Mucosa of gallbladder (tissue), 1 donor: ENCODE data around the gene STIM1. TPM values are rescaled to one million over a fixed set of nuclear protein-coding genes. Genes with fewer than 3 reads are reported as not detected.
A peak's percentile ranks its signal among the peaks of the same experiment; 100 is the strongest.

Source experiments
- DNase-seq: peaks from one replicate; pipeline ENCODE4 v3.0.0-alpha.2; 2020; ENCODE audit warnings: low spot score
- total RNA-seq: library from RNA; stranded (reverse); gene quantifications from one replicate; pipeline ENCODE4 v1.2.1, GENCODE V29; 2021
- donor health status: DM: no; HTN: no; CAD: no.

The STIM1 gene
- total RNA-seq, 1 donor from 2014 or later = 123 TPM

DNA sequence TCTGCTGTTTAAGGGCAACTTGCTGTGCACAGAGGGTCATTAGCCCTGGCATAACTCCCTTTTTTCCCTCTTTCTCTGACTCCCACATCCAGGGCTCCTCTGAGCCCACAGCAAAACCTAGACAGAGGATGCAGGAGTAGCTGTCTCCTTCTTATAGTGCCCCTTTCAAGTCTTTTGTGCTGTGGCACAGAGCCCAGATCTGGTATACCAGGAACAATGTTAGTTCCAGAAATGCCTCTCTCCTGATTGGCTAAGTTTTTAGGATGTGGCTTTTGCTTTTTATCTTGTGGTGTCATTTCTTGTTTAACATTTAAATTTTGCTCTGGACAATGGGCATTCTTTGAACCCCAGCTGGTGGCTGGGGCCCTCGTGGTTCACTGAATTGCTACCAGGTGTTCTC, 213.5 kb downstream of the STIM1 start:
- DNase-seq = no peak

DNA sequence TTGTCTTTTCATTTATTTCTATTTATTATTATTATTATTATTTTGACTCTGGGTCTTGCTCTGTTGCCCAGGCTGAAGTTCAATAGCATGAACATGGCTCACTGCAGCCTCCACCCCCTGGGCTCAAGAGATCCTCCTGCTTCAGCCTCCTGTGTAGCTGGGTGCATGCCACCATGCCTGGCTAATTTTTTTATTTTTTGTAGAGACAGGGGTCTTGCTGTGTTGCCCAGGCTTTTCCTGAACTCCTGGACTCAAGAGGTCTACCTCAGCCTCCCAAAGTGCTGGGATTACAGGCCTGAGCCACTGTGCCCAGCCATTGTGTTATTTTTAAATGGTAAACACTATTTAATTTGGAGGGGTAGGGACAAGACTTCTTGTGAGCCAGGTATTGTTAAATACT, 215.9 kb downstream of the STIM1 start:
- DNase-seq = no peak

DNA sequence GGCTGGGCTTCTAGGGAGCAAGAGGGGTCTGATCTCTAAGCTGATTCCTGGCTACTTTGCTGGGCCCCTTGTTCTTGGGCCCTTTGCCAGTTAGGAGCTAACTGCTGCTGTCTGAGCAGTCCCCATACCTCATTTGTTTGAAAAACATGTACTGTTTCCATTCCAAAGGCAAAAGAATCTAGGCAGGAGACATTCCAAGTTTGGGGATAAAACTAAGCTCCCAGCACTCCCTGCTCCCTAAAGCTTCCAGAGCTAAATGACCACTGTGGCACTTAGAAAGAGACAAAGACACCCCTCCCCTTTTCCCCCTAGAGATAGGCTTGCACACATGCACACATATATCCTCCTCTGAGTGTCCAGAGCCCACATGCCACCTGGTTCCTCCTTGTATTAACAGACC, 216.4 kb downstream of the STIM1 start:
- no peak for DNase-seq

DNA sequence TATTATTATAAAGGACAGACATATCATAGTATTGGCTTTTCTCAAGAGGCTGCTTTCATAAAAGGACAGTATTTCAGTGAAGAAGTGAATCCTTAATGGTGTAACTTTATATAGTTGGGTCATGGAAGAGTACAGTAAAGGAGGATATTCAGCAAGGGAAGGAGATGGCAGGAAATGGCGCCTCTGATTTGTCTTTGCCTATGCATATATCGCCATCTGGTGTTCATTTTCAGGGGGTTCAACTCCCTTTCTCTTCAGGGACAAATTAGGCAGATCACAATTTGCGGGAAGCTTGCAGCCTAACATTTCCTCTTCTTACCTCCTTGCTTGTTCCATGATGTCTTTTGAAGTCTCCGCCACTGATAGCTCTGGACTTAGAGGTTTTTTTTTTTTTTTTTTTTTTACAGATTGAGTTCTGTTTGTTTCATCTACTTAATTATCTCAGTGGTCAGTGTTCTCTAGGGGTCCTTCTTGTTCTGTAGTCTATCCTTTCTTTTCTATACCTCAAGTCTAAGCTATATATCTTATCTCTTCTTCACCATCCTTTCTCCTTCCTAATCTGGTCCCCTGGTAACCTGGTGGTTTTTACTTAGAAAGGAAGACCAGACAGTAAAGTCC, 217.3 kb downstream of the STIM1 start:
- DNase-seq = peak; percentile 66

DNA sequence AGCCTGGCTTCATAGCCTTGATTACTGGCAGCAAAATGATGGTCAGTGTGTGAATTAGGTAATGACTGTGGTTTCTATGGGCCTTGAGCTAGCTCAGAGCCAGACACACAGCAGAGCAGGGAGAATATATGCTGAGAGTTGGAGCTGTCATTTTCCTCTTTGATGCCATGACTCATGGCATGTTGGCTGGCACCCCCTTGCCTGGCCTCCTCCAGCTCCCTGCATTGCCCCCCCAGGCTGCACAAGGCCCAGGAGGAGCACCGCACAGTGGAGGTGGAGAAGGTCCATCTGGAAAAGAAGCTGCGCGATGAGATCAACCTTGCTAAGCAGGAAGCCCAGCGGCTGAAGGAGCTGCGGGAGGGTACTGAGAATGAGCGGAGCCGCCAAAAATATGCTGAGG, 218.8 kb downstream of the STIM1 start:
- no peak for DNase-seq

DNA sequence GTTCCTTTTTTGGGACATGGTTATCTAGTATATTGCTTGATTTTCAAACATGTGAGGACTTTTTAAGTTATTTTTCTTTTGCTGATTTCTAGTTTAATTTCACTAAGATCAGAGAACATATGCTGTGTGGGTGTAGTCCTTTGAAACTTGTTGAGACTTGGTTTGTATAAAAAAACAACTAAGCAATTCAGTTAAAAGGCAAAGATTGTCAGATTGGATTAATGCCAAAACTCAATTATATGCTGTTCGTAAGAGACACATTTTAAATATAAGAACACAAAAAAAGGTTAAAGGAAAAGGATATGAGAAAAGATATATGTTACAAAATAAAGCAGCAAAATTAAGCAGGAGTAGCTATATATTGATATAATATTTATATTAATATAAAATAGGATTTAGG, 221.3 kb downstream of the STIM1 start:
- no peak for DNase-seq

DNA sequence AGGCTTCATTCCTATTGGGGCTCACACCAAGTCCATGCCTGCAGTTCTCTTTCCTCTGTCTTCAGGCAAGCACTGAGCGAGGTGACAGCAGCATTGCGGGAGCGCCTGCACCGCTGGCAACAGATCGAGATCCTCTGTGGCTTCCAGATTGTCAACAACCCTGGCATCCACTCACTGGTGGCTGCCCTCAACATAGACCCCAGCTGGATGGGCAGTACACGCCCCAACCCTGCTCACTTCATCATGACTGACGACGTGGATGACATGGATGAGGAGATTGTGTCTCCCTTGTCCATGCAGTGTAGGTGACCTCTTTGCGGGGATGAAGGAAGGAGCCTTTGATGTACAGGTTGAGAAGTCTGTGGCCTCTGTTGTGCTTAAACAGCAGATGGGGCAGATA, 227.7 kb downstream of the STIM1 start:
- no peak for DNase-seq

DNA sequence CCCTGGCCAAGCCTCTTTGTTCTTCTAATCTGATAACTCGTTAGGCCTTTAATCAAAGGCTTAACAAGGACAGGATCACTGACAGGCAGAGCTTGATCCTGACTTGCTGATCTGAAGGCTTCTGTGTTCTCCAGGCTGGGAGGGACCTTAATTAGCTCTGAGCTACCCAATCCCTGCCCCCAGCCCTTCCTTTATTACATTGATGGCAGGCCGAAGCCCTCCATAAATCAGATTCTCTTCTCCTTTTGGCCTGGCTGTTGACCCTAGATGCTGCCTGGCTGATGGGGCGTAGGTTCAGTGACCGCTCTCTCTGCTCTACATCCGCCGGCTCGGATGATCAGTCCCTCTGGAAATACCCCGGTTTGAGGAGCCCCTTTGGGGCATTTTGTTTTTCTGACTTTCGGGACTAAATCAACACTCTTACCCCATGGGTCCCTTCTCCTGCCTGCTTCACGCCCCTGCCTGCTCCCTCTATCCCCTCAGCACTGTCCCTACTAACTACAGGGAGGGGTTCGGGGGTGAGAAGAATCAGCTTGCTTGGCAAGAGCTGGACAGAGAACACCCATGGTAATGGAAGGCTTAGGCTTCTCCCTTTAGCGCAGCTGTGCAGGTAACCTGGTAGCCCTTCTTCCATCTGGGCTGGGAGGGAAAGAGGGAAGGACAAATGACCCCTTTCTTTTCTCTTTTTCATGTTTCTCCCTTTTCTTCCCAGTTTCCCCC, 229.1 kb downstream of the STIM1 start:
- DNase-seq = no peak

DNA sequence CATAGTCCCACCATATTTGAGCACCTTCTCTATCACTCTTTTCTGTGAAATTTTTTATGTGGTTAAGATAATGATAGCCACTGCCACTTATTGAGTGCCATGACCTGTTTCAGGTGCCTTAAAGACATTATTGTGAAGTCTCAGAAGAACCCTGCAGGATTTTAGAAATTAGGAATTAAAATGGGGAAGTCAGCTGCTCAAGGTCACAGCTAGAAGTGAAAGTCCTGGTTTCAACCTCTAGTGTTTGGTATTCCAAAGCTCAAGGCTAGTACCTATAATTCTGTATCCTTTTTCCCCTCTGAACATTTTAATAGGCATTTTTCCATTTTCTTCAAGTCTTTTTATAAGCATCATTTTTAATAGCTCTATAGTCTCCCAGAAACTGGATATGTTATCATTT, 230.1 kb downstream of the STIM1 start:
- DNase-seq = no peak

DNA sequence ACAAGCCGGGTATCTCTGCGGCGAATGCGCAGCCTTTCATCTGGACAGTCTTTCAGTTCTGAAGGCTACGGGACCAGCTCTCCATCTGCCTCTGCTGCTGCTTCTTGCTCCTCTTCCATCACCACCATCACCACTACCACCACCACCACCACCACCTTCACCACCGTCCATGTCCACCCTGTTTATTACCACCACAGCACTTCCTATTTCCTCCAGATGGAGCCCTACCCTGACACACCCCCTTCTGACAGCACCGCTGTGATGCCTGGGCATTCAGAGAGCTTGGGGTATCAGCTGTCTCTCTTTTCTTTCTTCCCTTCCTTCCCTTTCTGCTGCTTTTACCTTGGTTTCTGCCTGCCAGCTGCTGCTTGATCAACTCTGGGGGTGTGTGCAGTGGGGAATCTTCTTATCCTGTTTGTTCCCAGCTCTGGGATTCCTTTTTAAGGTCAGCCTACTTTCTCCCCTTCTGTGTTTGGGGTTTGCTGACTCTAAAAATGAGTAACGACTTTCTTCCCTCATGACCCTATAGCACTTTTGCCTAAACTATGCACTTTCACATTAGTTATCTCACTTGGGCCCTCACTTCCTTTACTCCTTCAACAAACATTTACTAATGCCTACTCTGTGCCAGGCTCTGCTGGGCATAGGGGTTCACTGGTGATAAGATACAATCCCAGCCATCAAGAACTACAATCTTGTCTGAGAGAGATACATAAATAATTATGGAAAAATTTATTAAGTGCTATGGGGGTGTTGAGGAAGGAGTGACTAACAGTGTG, 231.3 kb downstream of the STIM1 start:
- DNase-seq = no peak

DNA sequence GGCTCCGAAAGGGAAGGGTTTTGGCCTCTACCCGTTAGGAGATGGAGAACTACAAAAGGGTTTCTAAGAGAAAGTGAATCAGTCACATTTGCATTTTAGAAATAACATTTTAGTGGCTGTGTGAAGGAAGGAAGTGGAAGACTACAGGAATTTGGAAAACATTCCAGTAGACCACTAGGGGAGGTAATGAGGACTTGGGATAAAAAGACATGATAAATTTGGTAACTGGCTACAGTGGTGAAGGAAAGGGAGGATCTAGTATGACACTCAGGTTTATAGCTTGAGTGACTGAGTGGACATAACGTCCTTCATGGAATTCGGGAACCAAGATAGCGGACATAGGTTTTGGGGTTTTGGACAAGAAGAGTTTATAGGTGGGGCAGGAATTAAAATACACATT, 232.1 kb downstream of the STIM1 start:
- DNase-seq = no peak

DNA sequence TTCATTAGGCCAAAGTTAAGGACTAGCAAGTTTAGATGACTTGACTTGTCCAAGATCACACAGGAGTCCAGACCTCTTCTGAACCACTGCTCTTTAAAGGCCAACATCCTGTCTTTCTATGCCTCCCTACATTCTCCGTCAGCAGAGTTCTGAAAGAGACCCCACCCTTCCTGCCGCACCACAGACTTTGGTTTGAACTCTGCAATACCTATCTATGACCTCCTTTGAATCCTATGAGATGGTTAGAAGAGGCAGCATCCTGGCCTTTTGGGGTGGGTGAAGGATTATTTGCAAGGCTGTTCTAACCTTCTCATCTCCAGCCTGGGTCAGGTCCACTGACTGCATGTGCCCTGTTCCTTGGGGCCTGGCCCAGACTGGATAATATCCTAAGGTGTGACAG, 234.8 kb downstream of the STIM1 start:
- DNase-seq = no peak

DNA sequence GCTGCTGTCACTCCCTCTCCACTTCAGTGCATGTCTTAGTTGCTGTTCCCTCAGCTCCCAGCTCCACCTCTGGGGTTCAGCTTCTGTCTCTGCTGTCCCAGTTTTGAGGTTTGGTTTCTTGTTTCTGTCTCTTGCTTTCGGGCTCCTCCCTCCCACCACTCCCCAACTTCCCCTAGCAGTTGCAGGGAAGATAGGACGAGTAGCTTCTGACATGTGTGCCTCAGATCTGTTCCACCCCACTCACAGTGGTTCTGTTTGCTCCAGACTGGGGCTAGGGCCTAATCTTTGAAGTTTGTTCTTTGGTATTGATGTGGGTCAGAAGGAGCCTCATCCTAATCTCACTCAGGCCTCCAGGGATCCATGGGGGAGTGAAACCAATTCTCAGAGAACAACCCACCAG, 236.6 kb downstream of the STIM1 start:
- no peak for DNase-seq

DNA sequence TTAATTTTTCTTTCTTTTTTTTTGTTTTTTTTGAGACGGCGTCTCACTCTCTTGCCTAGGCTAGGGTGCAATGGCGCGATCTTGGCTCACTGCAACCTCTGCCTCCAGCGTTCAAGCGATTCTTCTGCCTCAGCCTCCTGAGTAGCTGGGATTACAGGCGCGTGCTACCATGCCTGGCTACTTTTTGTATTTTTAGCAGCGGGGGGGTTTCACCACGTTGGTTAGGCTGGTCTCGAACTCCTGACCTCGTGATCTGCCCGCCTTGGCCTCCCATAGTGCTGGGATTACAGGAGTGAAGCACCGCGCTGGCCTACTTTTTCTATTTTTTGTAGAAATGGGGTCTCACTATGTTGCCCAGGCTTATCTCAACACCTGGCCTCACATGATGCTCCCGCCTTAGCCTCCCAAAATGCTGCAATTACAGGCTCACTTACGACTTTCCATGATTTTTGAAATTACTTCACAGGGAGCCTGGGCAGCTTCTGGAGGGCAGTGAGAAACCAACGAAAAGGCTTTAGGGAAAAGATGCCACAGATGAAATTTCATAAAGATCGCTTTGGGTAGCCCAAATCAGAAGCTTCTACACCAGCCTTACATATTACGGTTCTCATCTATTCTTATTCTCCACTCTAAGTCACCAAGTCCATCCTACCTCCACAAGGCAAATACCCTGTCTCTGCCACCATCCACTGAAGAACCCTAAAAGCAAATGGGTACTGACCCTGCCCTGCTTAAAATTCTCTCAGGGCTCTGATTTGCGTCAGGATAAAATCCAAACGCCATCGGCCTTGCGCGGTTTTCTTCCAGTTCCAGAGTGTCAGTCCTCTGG, 238.3 kb downstream of the STIM1 start:
- DNase-seq = no peak

DNA sequence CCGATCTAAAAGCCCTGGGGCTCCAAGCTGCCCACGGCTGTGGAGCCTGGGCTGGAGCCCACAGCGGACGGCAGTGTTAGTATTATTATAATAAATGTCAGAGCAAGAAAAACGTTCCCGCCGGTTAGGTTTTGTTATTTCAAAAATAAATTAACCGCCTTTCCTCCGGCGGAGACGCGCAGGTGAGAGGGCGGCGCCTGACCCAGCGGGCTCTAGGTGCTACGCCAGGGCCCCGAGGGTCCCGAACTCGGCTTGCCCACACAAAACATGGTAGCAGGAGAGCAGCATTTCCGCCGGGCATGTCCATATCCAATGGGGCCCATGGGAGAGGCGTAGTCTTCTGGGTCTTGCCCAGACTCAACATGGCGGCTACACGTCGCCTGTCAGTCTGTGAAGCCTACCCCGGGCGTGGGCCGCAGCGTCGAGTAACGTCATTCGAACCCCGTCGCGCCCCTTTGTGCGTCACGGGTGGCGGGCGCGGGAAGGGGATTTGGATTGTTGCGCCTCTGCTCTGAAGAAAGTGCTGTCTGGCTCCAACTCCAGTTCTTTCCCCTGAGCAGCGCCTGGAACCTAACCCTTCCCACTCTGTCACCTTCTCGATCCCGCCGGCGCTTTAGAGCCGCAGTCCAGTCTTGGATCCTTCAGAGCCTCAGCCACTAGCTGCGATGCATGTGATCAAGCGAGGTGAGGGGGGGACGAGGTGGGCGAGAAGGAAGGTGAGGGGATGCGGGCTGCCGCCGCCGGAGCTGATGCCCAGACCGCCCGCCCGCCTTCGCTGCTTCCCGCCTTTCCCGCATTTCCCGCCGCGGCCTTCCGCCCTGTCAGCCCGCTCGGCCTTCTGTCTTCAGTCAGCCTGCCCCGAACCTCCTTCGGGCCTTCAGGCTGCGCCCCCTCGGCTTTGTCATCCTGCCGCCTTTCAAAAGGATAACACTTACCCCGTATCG, 239.2 kb downstream of the STIM1 start, which contains the start of gene RRM1:
Gene RRM1, plus strand, starts transcription at position 452 of the 944 bp plus-strand sequence. Its CDS starts 214 bp downstream, at position 666.
- peak; percentile 95 for DNase-seq

DNA sequence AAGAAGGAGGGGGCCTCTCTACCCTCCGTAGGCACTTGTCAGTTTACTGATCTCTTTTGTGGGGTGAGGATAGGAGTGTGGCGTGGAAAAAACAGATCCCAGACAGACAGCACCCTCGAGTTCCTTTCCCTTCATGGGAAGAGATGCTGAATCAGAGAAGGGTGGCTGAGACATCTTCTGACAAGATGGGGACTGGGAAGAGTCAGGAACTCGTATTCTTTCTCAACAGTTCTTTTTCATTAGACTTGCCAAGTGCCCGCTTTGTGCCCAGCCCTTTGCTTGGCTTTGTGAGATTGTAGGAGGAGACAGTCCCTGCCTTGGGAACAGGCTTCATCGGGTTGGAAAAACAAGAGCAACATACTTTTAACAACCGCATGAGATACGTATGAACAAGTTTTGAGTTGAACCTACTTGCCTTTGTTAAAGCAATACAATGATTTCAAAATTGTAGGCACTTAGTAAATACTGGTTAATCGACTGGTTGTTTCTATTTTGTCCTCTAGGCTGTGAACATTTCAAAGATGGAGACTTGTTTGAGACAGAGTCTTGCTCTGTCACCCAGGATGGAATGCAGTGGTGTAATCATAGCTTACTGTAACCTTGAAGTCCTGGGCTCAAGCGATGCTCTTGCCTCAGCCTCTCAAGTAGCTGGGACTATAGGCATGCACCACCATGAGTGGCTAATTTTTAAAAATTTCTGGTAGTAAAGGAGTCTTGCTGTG, 240.2 kb downstream of the STIM1 start:
- no peak for DNase-seq

DNA sequence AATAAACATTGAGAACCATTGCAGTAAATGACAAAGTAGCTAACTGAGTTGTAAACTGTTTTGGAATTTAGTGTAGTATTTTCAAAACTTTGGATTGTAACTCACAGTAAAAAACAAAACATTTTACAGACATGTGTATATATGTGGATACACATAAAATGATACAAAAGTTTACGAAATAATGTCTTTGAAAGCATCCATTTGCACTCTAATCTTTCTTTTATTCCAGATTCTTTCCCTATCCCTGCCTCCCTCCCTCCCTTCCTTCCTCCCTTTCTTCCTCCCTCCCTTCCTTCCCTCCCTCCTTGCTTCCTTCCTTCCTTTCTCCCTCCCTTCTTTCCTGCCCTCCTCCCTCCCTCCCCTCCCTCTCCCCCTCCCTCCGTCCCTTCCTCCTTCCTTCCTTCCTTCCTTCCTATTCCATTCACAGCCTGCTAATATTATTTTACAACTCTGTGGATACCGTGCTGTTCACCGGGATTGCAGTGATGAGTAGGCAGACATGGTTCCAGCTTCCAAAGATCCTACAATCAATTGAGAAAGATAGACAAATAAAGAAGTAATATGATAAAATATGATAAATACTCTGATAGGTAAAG, 242.7 kb downstream of the STIM1 start:
- no peak for DNase-seq

DNA sequence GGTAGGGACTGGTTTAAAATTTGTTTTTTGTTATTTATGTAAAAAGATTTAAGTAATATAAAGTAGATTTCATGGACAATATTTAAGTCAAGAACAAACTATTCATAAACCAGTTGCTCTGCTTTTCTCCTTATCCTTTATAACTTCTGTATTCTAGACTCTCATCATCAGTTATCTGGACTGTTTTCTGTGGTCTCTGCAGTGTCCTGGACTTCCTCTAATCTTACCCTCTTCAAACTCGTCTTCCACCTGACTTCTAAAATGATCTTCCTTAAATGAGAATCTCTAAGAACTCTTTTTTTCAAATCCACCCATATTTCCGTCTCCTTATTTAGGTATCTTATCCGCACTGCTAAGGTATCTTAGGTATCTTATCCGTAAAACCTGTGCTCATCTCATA, 247.2 kb downstream of the STIM1 start:
- DNase-seq = no peak

DNA sequence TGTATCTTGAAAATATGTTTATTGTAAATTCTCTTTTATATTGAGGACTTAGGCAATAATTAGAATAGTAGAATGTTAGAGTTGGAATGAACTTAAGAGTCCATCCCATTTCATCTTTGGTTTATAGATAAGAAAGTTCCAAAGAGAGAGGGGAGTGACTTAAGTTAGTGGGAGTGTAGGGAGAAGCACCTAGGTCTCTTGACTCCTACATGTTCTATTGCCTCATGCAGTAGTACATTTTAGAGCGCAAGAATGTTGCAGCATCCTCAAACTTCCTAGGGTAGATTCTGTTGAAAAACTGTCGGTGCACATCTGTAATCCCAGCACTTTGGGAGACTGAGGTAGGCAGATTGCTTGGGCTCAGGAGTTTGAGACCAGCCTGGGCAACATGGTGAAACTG, 247.8 kb downstream of the STIM1 start:
- DNase-seq = no peak

DNA sequence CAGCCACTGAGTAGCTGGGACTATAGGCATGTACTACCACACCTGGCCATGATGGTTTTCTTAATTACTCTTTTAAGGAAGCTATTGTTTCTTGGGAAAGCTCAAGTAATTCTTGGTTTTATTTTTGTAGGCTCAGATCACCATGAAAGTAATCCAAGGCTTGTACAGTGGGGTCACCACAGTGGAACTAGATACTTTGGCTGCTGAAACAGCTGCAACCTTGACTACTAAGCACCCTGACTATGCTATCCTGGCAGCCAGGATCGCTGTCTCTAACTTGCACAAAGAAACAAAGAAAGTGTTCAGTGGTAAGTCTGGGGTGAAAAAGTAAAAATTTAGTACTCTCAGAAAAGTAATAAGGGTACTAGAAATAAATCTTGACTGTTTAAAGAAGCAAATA, 250.5 kb downstream of the STIM1 start:
- no peak for DNase-seq
